Upper lobe of left lung (tissue), 6 donors: ENCODE measurements around the gene YPEL1. TPM values are rescaled to one million over a fixed set of nuclear protein-coding genes. Genes with fewer than 3 reads are reported as not detected.
A peak's percentile ranks its signal among the peaks of the same experiment; 100 is the strongest.
"Not testable (repeated sequence)": the region's sequence is repeated elsewhere in the genome, so short reads cannot be mapped to it uniquely, and the experiment has no call there.

Experiments
- ATAC-seq, 2 donors: fragments of 200-7000 bp; cut with Tn5 transposase; one replicate each; pipeline ENCODE4 v1.9.1; 2022; ENCODE audit warnings: mild to moderate bottlenecking in 2 of 2, moderate library complexity in 2 of 2; ENCODE audit not compliant: low FRiP score in 2 of 2
- DNase-seq, 2 donors: peaks; one replicate each; pipeline ENCODE4 v3.0.0-alpha.2; 2019 to 2020
- H3K27ac ChIP-seq, 4 donors: fragments of 200-600 bp; sonication (generic); one replicate each; pipeline ENCODE4 v1.5.1; 2016 to 2019
- H3K27me3 ChIP-seq, 4 donors: fragments of 200-600 bp; sonication (generic); one replicate each; pipeline ENCODE4 v1.5.1; 2017 to 2019
- H3K36me3 ChIP-seq, 4 donors: fragments of 200-600 bp; sonication (generic); one replicate each; pipeline ENCODE4 v1.5.1; 2016 to 2019
- H3K4me1 ChIP-seq, 4 donors: fragments of 200-600 bp; sonication (generic); one replicate each; pipeline ENCODE4 v1.5.1; 2018 to 2019
- H3K4me3 ChIP-seq, 4 donors: fragments of 200-600 bp; sonication (generic); one replicate each; pipeline ENCODE4 v1.5.1; 2017 to 2019; ENCODE audit warnings: mild to moderate bottlenecking in 2 of 4, moderate library complexity in 1 of 4
- H3K9me3 ChIP-seq, 4 donors: fragments of 200-600 bp; sonication (generic); one replicate each; pipeline ENCODE4 v1.5.1; 2018 to 2019
- CTCF ChIP-seq, 6 experiments: fragments of 450-650 bp in 4 of 6; fragments of 200-600 bp in 2 of 6; sonication (generic) in 2 of 6; IDR thresholded peaks; one replicate each; pipeline ENCODE4 v1.5.1; 2016 to 2019; ENCODE audit warnings: antibody characterized with exemption in 6 of 6
- EP300 ChIP-seq, 4 donors: sonication (generic); formaldehyde crosslinking; IDR thresholded peaks; one replicate each; pipeline ENCODE4 v1.5.1; 2017; ENCODE audit warnings: antibody characterized with exemption in 4 of 4, control low read depth in 2 of 4
- POLR2A ChIP-seq, 4 donors: fragments of 450-650 bp; IDR thresholded peaks; one replicate each; pipeline ENCODE4 v1.5.1; 2016 to 2017; ENCODE audit warnings: antibody characterized with exemption in 4 of 4, mild to moderate bottlenecking in 2 of 4
- POLR2AphosphoS5 ChIP-seq, 2 donors: sonication (generic); formaldehyde crosslinking; IDR thresholded peaks; one replicate each; pipeline ENCODE4 v1.5.1; 2017; ENCODE audit warnings: antibody characterized with exemption in 2 of 2
- WGBS, 2 donors: methylation state at CpG; one replicate each; pipeline ENCODE4 v1.1.5; 2017 to 2018; 5-methylcytosine and 5-hydroxymethylcytosine counted together
- total RNA-seq, 6 donors: library from RNA; depleted of rRNA in 4 of 6; stranded (reverse); fragments of >200 nt in 4 of 6; gene quantifications; one replicate each; pipeline versions ENCODE4 v1.1.0 to v1.2.1, GENCODE V29; 2016 to 2021
- donor health status: DM: no; HTN: no; CAD: no; lungs with moderate emphysema.
- donor health status: DM: no; HTN: yes; CAD: no; lungs with severe emphysema.

Gene YPEL1
- total RNA-seq, 6 donors from 2014 or later, result 4.4 to 11.6 (median 7.4) TPM

DNA sequence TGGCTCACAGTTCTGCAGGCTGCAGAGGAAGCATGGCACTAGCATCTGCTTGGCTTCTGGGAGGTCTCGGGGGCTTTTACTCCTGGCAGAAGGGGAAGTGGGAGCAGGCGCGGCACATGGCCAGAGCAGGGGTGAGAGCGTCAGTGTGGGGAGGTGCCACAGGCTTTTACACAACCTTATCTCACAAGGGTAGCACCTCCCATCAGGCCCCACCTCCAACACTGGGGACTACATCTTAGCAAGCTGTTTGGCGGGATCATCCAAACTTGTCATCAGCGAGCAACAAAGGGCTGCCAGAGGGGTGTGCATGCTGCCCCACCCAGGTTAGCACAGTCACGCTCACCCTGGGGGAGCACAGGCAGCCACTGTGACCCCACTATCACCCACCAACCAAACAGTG is 18.9 kb upstream of the YPEL1 start:
- Histone ChIP-seq H3K27ac (no peak overlapping the region), H3K4me1 (peaks cover 0 to 28% (median 10%) of the 10 kb centered on the region in 4 donors)

DNA sequence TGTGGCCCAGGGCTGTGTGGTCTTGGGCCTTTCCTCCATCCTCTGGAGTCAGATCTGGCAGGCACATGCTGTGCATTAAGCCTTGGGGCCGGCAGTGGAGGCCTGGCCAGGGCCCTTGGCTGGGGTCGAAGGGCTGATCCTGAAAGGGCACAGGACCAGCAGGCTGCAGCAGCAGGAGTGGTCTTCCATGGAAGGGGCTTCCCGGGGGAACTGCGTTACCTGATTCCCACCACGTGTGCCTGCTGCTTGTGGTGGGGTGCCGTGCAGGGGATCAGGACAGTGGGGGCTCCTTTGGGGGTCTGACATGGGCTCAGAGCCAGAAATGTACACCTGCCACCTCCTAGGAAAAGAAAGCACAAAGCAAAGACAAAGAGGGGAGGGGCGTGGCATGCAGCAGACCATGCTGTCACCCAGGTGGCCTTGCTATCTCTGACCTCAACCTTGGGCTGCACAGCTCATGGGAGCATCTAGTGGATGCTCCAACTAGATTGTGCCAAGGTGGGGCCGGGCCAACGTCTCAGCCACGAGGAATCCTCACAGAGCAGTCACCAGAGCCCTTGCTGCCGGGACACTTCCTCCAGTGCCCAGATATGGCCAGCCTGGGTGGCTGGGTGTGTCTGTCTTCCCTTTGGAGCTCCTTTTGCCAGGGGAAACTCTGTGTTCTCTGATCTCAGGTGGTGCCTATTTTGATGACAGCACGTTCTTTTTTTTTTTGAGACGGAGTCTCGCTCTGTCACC is 17.9 kb upstream of the YPEL1 start:
- WGBS, 2 donors, result 72 to 79% methylated on average over 8 to 14 of the region's 14 CpGs
- Histone ChIP-seq H3K4me1 (peaks cover 0 to 22% (median 10%) of the 10 kb centered on the region in 4 donors), H3K27me3 (no peaks in the 10 kb centered on the region), H3K9me3 (no peaks in the 10 kb centered on the region), H3K36me3 (peaks cover 0 to 22% (median 12%) of the 10 kb centered on the region in 4 donors), H3K4me3 (no peak overlapping the region), H3K27ac (no peak overlapping the region)
- no peak for ATAC-seq
- TF ChIP-seq EP300 (IDR thresholded peaks at IDR 0.05), result no peak
- TF ChIP-seq CTCF (IDR thresholded peaks at IDR 0.05), result no peak
- TF ChIP-seq POLR2A (IDR thresholded peaks at IDR 0.05), result no peak
- no peak for TF ChIP-seq POLR2AphosphoS5 (IDR thresholded peaks at IDR 0.05)
- DNase-seq, result no peak

More for the DNA sequence above, 18.9 kb upstream of the YPEL1 start:
- DNase-seq (no peak), ATAC-seq (peak; percentile 13 to 68)
- H3K27me3 ChIP-seq, result no peaks in the 10 kb centered on the region
- WGBS, 2 donors, result 32 to 45% methylated on average over 4 to 7 of the region's 7 CpGs
- H3K9me3 ChIP-seq, result no peaks in the 10 kb centered on the region
- H3K36me3 ChIP-seq, result peaks cover 0 to 24% (median 13%) of the 10 kb centered on the region in 4 donors
- TF ChIP-seq POLR2A (IDR thresholded peaks at IDR 0.05), result no peak
- no peak for TF ChIP-seq POLR2AphosphoS5 (IDR thresholded peaks at IDR 0.05)
- no peak for TF ChIP-seq CTCF (IDR thresholded peaks at IDR 0.05)
- TF ChIP-seq EP300 (IDR thresholded peaks at IDR 0.05), result no peak
- H3K4me3 ChIP-seq, result no peak overlapping the region

- TF ChIP-seq POLR2AphosphoS5 (IDR thresholded peaks at IDR 0.05), result no peak
- TF ChIP-seq EP300 (IDR thresholded peaks at IDR 0.05), result no peak
- no peak for TF ChIP-seq CTCF (IDR thresholded peaks at IDR 0.05)
- no peak for TF ChIP-seq POLR2A (IDR thresholded peaks at IDR 0.05)
- 98 to 99% methylated on average over 4 of the region's 4 CpGs for WGBS, 2 donors
- H3K36me3 ChIP-seq, result peaks cover 0 to 11% (median 5%) of the 10 kb centered on the region in 4 donors
These were observed 16.7 kb upstream of the YPEL1 start for GRCh38 chr22:21752276-21752675.

GRCh38 chr22:21745948-21746347 is 10.4 kb upstream of the YPEL1 start:
- H3K36me3 ChIP-seq, result no peaks in the 10 kb centered on the region
- DNase-seq, result no peak
- H3K27me3 ChIP-seq, result no peaks in the 10 kb centered on the region
- no peaks in the 10 kb centered on the region for H3K4me1 ChIP-seq
- WGBS, 2 donors, result 78 to 87% methylated on average over 8 of the region's 8 CpGs
- no peak for TF ChIP-seq POLR2A (IDR thresholded peaks at IDR 0.05)
- no peak for TF ChIP-seq POLR2AphosphoS5 (IDR thresholded peaks at IDR 0.05)
- no peak for TF ChIP-seq CTCF (IDR thresholded peaks at IDR 0.05)
- TF ChIP-seq EP300 (IDR thresholded peaks at IDR 0.05), result no peak
- H3K27ac ChIP-seq, result no peak overlapping the region
- ATAC-seq, result no peak
- H3K9me3 ChIP-seq, result no peaks in the 10 kb centered on the region
- no peak overlapping the region for H3K4me3 ChIP-seq

More at GRCh38 chr22:21752276-21752675, 16.7 kb upstream of the YPEL1 start:
- H3K27me3 ChIP-seq, result no peaks in the 10 kb centered on the region
- no peaks in the 10 kb centered on the region for H3K9me3 ChIP-seq
- peaks cover 0 to 18% (median 8%) of the 10 kb centered on the region in 4 donors for H3K4me1 ChIP-seq
- DNase-seq (no peak), ATAC-seq (no peak)
- H3K4me3 ChIP-seq, result no peak overlapping the region
- no peak overlapping the region for H3K27ac ChIP-seq

GRCh38 chr22:21744917-21745316 is 9.3 kb upstream of the YPEL1 start:
- DNase-seq, H3K4me1 ChIP-seq, H3K4me3 ChIP-seq, ATAC-seq, H3K9me3 ChIP-seq, H3K36me3 ChIP-seq, H3K27ac ChIP-seq, H3K27me3 ChIP-seq: not testable (repeated sequence)
- 79 to 89% methylated on average over 4 of the region's 6 CpGs for WGBS, 2 donors
